GM04504 (cell line): Measurements from ENCODE around the gene ANK3.
A peak's percentile ranks its signal among the peaks of the same experiment; 100 is the strongest.

ENCODE experiments used
- DNase-seq: peaks from one replicate; pipeline ENCODE4 v3.0.0-alpha.2; 2012; ENCODE audit warnings: low read depth

ANK3 gene

GRCh38 chr10:60389413-60390025 lies at the start of gene ANK3:
Gene ANK3, minus strand, starts transcription at chr10:60389875. Its CDS starts 337 bp downstream, at chr10:60389538.
- no peak for DNase-seq

- peak; percentile 15 for DNase-seq
Measured at GRCh38 chr10:60434418-60435046, 44.9 kb upstream of the ANK3 start.

- peak; percentile 72 for DNase-seq
Measured at GRCh38 chr10:60433684-60434083, 44.0 kb upstream of the ANK3 start.

DNA sequence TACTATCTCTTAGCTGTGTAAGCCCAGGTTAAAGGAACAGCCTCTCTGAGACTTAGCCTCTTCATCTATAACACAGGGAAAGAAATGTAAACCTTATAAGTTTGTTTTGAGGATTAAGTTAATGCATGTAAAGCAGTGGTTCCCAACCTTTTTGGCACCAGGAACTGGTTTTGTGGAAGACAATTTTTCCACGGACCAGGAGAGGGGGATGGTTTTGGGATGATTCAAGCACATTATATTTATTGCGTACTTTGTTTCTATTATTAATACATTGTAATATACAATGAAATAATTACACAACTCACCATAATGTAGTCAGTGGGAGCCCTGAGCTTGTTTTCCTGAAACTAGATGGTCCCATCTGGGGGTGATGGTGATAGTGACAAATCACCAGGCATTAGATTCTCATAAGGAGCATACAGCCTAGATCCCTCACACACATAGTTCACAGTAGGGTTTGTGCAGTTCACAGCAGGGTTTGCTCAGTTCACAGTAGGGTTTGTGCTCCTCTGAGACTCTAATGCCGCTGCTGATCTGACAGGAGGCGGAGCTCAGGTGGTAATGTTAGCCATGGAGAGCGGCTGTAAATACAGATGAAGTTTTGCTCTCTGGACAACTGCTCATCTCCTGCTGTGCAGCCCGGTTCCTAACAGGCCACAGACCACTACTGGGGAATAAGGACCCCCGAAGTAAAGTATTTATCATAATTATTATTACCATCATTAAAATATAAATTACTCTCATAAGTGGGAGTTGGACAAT lies 41.3 kb upstream of the ANK3 start:
- DNase-seq: no peak

- DNase-seq: peak; percentile 34
Measured at GRCh38 chr10:60430017-60430416, 40.3 kb upstream of the ANK3 start.

DNA sequence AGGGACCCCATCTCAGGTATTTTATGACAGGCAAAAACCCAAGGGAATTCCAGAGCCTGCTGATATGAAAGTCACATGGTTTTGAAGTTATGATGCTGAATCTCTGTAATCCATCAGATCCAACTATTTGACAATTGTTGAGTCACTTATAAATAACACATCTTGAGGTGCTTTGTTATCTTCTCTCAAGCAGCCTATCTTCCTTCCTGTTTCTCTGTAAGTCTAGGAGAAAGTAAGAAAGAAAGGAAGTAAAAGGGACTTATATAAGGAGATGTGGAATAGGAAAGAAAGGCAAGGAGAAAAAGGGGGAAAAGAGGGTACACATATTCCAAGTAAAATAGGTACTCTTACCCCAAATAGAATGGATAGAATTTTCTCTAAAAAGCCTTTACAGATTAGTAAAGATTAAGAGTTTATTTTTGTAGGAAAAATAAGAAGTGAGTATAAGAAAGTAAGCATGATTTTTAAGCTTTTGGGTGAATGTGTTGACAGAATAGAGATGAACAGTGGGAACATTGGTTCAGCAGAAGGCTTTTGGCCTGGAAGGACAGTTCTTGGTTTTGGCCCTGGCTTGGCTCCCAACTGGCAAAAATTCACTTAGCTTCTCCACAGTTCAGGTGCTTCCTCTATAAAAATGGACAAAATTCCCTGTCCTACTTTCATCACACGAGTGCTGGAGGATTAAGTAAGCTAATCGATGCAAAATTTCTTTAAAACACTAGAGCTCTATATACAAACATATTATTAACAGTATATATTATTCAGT lies 39.6 kb upstream of the ANK3 start:
- no peak for DNase-seq

- DNase-seq: no peak
Measured at GRCh38 chr10:60428387-60428737, 38.7 kb upstream of the ANK3 start.

DNA sequence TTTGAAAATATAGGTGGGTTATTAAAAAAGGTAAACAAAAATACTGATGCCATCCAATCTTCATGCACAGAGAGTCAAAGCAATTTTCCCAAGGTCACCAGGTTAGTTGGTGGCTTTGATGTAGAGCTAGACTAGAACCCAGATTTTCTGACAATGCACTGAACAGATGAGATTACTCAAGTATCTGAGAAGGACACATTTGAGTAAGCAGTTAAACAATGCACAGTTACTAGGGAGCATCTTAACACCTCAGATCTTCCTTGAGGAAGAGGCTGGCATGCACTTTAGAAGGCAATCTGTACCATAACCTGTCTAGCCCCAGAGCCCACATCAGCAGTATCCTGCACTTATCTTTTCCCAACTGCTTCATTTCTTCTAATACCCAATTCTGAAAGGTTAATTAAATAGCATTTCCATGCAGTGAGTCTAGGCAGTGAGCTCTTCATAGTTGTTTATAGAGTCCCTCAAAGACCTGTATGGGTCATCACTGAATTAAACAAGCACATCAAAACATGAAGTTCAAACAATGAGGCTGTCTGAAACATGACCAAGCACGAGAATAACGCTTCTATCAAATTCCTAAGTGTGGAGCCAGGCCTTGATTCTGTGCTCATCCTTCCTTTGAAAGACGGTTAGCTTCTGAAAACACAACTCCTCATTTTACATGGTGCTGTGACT lies 38.2 kb upstream of the ANK3 start:
- no peak for DNase-seq

- no peak for DNase-seq
Measured at GRCh38 chr10:60427148-60427547, 37.5 kb upstream of the ANK3 start.

DNA sequence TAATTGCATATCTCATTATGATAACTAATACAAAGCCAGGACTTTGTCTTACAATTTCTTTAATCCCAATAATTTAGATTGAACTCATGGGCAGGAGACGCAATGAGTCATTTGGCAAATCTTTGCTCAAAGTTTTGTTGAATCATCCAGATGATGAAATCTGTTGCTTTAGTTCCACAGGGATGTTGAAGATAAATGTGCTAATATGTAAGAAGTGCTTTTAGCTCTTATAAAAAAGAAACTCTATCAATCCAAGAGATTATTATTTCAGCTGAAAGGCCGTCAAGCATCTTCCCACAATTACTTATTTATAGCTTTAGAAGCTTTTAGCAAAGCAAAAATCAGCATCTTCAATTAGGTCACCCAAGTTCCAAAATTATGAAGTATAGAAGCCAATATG lies 36.8 kb upstream of the ANK3 start:
- peak; percentile 69 for DNase-seq

DNA sequence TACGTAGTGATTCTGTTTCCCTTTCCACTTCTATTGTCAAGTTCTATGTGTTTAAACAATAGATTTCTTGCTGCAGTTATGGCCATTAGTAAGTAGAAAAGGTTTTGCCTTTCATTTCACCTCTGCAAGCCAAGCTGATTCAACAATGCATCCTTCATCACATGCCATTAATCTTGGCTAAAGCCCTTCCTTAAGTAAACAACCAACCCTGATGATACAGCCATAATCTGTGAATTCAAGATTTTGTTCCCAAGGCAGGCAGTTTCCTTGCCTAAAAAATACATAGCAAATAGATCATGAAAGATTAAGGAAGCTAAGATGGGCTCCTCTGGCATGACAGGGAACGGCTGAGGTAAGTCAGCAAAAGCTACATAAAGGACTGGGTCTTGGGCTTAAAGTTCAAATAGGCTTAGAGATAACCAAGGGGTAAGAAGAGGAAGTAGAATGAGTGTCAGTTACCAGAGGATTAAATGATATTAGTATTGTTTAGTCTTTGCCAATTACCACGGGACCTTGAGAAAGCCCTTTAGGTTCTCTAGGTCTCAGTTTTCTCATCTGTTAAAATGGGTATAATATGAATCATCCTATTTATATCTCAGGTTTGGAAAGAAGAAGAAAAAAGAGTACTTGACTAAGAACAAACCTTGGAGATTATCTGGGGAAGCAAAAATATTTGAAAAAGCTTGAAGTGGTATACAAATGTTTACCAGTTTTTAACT lies 35.9 kb upstream of the ANK3 start:
- DNase-seq: peak; percentile 22

DNA sequence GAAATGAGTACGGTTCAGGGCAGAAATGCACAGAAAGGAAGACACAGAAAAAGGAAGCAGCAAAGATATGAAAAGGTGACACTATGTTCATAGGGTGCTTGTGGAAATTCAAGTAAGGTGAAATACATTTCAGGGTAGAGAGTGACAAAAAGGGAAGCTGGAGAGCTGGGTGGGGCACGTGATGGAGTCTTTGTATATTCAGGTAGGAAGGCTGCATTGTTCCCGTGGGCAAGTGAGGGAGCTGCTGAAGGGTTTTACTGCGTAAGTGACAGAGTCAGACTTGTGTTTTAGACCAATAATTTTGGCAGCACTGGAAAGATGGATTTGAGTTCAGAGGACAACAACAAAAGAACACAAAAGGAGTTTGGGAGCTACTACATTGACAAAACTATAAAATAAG lies 35.3 kb upstream of the ANK3 start:
- DNase-seq: no peak

DNA sequence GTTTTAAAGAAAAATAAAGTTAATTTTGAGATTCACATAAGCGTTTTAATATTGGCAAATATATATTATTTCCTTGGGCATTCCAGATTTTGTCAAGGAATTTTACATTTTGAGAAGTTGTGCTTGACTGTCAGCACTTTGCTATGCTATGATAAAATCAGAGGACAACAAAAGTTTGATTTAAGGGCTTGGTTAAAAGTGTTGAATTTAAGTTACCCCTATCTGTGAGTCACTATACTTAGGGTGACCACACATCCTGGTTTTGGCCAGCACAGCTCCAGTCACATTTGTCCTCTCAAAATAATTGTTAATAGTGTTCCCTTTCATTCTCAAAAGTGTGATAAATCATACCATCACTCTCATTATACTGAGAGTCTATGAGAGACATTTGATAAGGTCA lies 34.2 kb upstream of the ANK3 start:
- no peak for DNase-seq

DNA sequence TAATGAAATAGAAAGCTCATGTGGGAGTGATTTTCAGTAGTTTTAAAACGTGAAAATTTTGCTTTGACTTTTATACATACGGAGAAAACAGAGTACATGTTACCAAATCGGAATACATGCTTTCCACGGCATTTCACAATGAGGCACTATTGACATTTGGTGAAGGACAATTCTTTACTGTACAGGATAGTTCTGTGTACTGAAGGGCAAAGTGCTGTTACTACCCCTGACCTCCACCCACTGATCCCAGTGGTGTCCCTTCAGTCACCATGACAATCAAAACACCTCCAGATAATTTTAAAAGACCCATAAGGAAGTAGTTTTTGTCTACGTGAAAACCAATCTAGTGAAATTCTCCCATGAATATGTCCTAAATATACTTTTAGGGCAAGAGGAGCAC lies 33.1 kb upstream of the ANK3 start:
- DNase-seq: no peak

DNA sequence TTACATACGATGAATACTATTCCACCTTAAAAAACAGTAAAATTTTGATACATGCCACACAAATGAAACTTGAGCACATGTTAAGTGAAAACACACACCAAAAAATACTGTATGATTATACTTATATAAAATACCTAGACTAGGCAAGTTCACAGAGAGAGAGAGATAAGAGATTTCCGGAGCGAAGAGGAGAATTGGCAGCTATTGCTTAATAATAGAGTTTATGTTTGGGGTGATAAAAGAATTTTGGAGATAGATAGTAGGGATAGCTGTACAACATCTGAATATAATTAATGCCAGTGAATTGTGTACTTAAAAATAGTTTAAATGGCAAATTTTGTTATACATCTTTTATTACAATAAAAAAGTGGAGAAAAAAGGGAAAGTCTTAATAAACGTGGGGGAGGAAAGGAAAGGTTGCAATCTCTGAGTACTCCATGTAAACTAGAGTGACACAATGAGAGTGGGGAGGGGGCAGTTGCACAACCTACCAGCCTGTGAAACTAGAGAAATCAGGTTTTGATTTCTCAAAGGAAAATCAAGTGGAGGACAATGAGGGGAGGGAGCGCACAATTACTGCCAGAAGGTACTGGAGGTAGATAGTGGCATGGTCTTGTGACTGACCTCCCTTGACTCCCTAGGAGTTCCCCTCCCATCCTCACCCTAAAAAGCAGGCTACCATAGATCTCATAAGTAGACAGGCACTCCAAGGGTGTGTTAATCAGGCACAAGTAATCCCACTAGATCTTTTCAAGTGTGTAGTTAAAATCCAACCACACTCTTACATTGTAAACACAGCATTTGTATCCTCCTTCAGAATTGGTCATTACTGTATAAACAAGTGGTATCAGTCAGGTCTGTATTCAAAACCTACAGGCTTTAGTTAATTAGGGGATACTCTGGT lies 31.6 kb upstream of the ANK3 start:
- no peak for DNase-seq

DNA sequence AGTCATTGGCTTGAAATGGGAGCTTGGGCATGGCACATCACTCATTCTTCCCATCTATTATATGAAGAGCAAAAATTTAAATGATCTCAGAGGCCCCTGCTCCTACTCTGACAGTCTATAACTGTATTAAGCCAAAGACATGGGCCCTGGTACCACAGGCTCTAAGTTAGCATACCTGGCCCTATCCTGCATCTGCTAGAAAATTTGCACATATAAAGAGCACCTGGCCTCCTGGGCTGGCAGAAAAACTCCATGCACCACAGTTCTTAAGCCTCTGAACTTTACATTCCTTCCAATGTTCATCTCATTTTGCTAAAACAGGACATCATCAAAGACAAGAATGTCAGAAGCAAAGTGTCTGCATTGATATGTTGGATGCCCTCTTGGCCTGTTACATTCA lies 29.6 kb upstream of the ANK3 start:
- DNase-seq: no peak

DNA sequence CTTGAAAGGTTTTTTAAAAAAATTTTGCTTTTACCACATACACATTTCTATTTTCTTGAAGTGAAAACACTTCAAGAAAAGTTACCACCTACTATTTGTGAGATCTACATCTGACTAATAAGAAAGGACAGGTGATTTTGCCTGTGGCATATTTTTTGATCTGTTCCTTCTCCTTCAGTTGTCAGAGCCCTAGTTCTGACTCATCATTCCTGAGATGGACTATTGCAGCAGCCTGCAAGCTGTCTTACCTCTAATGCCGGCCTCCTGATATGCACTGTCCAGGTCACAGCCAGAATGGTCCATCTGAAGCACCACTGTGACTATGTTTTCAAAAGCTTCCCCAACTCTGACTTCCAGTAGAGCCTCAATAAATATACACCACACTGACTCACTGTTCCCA lies 28.2 kb upstream of the ANK3 start:
- DNase-seq: no peak

GRCh38 chr10:60417024-60417423 lies 27.3 kb upstream of the ANK3 start:
- no peak for DNase-seq

DNA sequence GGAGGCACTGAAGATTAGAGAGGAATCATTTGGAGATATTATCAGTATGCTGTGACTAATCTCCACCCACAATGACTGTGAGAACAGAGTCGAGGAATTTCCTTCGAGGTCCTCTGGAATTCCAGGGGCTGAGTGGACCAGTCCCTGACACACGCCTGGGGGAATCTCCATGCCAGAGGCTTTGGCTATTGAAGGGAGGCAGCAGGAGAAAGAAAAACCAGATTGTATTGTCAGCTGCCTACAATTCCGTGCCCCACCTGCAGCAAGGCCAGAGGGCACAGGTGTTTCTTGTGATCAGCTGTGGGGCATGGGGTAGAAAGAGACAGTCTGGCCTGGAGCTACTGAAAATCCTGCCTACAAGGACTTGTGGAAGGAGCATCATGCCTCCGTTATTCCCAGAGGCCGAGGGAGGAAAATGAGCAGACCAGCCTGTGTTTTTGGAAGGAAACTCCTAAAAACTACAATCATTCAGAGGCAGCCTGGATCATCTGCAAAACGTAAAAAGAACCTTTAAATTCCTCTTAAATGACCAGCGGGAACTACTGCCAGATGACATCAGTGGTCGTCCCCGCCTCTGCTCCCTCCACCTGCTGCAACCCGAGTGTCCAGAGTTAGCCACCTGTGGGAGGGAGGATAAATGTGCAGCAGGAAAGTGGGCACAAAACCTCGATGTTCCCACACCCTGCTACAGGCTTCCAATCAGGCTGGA lies 25.4 kb upstream of the ANK3 start:
- DNase-seq: peak; percentile 79

DNA sequence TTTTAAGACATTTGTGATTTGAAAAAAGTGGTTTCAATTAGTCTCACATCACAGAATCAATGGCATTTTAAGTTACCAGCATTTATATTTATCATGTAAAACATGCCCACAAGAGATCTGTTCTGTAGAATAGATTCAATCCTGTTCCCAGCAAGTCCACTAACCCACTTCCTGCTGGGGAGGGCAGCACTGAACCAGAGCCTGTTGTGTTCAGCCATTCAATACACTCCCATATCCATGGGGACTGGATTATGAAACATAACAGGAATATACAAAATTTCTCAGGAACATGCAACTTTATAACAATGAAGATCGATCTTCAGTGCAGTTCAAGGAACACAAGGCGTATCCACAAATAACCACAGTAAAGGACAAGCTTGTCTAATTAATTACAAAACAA lies 24.4 kb upstream of the ANK3 start:
- no peak for DNase-seq
